GM12873 (cell line): ENCODE measurements around the gene AGPAT1.

ENCODE experiments used
- TF ChIP-seq, protein P1 (sequence below): IDR thresholded peaks from 2 replicates; pipeline ENCODE4 v1.5.1; 2012; ENCODE audit warnings: low read depth, mild to moderate bottlenecking, moderate library complexity, low read length, control low read depth; ENCODE audit not compliant: insufficient read depth; ENCODE audit errors: missing control alignments

The AGPAT1 gene

DNA sequence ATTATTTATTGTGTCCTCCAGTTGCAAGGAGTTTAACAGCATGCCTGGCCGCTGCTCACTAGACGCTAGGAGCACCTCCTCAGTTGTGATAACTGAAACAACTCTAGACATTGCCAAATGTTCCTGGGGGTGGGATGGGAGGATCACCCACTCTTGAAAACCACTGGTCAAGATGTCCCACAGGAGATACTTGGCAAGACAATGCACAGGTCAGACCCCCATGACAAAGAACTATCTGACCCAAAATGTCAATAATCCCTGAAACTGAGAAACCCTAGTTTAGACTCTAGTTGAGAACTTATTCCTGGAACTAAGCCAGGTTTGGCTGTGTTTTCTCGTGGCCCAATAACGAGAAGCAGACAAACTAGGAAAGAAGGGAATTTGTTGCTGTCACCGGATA lies 36.3 kb downstream of the AGPAT1 start:
- TF ChIP-seq, protein P1, sequence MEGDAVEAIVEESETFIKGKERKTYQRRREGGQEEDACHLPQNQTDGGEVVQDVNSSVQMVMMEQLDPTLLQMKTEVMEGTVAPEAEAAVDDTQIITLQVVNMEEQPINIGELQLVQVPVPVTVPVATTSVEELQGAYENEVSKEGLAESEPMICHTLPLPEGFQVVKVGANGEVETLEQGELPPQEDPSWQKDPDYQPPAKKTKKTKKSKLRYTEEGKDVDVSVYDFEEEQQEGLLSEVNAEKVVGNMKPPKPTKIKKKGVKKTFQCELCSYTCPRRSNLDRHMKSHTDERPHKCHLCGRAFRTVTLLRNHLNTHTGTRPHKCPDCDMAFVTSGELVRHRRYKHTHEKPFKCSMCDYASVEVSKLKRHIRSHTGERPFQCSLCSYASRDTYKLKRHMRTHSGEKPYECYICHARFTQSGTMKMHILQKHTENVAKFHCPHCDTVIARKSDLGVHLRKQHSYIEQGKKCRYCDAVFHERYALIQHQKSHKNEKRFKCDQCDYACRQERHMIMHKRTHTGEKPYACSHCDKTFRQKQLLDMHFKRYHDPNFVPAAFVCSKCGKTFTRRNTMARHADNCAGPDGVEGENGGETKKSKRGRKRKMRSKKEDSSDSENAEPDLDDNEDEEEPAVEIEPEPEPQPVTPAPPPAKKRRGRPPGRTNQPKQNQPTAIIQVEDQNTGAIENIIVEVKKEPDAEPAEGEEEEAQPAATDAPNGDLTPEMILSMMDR, result no peak

DNA sequence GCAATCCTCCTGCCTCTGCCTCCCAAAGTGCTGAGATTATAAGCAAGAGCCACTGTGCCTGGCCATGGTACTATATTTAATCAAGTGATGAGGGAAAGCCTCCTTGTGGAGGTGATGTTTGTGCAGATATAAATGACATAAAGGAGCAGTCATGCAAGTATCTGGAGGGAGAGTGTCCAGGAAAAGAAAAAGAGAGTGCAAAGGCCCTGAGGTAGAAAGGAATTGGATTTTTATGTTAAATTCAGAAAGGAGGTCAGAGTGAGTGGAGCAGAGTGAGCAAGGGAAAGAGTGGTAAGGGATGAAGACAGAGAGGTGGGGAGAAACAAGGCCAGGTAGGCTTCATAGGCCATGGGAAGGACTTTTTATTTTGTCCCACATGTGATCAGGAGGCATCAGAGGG lies 38.4 kb downstream of the AGPAT1 start:
- TF ChIP-seq, protein P1, result no peak

DNA sequence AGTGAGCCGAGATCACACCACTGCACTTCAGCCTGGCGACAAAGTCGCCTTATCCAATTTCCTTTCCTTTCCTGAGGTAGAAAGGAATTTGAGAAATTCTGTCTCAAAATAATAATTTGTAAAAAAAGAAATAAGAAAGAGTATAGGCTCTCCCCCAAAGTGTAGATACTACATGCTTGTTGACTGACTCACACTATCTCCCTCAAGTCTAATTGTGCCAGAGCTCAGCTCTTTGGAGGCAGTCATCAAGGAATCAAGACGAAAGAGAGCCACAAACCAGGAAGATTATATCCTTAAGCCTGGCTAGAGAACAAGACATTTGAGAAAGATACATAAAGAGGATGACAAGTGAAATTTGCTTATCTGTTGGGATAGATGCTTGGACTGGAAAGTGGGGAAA lies 42.1 kb downstream of the AGPAT1 start:
- TF ChIP-seq, protein P1, result no peak

DNA sequence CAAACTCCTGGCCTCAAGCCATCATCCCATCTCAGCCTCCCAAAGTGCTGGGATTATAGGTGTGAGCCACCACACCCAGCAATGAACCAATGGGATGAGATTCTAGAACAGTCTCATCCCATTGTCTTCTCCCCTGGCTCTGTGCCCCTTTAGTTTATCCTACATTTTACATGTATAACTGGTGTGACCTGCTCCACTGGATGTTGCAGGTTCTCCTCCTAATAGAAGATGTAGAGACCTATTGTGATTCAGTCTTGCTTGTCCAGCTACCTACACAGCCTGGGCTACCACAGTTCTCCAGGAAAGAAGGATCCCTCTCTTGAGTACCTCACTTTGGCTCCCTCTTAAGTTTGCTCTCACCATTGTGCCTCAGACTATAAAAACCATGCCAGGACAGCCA lies 43.8 kb downstream of the AGPAT1 start:
- TF ChIP-seq, protein P1, result no peak

DNA sequence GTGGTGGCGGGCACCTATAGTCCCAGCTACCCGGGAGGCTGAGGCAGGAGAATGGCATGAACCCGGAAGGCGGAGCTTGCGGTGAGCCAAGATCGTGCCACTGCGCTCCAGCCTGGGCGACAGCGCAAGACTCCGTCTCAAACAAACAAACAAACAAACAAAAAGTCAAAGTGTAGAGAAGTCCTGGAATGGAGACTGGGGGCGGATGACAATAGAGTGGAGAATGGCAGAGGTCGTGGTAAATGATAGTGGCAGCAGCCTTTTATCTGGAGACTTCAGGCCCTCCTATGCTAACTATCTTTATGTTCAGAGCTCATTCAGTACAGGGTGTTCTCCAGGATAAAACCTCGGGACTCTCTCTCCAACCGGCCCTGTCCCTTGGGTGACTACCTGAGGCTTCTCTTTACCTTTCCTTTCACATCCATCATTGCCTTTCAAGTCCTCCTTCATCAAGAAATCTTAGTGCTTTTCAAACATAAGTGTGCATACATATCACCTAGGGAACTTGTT lies 44.4 kb downstream of the AGPAT1 start:
- TF ChIP-seq, protein P1, result no peak

DNA sequence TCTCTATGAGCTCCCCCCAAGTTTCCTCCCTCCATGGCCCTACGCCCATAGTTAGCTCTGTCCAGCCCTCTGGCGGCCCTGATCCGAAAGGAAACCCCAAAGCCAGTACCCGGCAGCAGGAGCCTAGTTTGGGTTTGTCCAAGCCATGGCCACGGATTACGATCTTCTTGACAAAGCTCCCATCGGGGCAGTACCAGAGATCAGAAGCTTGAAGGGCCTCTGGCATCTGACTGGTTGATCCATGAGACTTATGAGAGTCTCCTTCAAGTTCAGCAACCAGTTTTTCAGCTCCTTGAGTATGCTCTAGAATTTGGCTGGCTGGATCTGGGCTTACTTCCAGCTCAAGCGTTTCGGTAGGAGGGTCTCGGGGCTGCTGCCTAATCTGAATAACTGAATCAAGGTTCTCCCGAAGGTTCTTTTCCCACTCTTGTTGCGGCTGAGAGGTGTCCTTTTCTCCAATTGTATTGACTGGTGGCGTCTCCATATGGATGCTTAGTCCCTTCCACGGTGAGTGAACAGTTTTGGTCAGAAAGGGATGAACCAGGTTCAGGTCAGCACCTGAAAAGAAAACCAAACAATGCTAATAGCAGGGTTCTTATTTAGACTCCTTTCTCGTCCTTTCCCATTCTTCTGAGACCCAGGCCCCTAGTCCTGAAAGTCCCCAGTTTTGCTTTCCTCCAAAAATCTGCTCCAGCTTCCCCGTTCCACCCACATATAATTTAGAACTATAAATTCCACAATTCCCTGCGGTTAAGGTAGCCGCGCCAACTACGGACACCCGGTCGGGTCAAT lies 46.4 kb downstream of the AGPAT1 start:
- TF ChIP-seq, protein P1, result no peak

DNA sequence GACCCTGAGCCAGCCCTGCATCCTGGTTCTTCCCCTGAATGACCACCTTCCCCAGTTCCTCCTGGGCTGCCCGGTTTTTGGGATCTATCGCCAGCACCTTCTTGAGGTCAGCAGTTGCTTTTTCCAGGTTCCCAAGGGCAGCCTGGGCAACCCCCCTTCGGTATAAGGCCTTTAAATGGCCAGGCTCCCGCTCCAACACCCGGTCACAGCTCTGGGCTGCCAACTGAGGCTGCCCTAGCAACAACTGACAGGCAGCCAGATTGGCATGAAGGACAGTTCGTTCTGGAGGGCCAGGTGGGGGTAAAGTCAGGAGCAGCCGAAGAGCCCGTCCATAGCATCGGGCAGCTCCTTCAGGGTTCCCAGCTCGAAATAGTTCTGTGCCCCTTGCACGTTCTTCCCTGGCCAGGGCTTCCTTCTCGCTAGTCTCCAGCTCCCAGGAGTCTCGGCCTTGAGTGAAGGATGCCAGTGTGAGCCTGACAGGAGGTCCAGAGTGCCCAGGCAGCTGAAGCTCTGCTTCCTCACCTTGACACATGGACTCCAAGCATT lies 47.1 kb downstream of the AGPAT1 start:
- TF ChIP-seq, protein P1, result no peak
